ENCODE measurements around the gene MCM9. TPM values are rescaled to one million over a fixed set of nuclear protein-coding genes. Genes with fewer than 3 reads are reported as not detected.
"Not testable (repeated sequence)": the region's sequence is repeated elsewhere in the genome, so short reads cannot be mapped to it uniquely, and the experiment has no call there.

Gene MCM9
- total RNA-seq, 1 experiment from 2014 or later: 18.6 TPM

- Histone ChIP-seq H2AK5ac (ENCODE audit: insufficient read length, low read length) (no peak overlapping the region), H3K27ac (ENCODE audit: insufficient read length, low read depth, low read length) (no peak overlapping the region), H4K20me1 (ENCODE audit: control insufficient read depth, insufficient read depth, insufficient read length) (no peaks in the 10 kb centered on the region), H2BK15ac (ENCODE audit: low read depth, low read length) (no peak overlapping the region), H3K9ac (ENCODE audit: extremely low read depth, insufficient read length, low read length) (no peak overlapping the region), H2BK12ac (ENCODE audit: insufficient read length, low read depth, low read length) (no peak overlapping the region), H3K14ac (ENCODE audit: insufficient read depth, low read length) (no peak overlapping the region), H2BK120ac (ENCODE audit: low read depth, low read length, poor library complexity, severe bottlenecking) (no peak overlapping the region), H3K9me3 (ENCODE audit: control insufficient read depth, low read depth, low read length) (no peaks in the 10 kb centered on the region), H3K23ac (ENCODE audit: insufficient read length, low read depth, low read length) (no peak overlapping the region), H3K4ac (ENCODE audit: low read depth, low read length) (no peak overlapping the region), H4K8ac (replicated peaks; ENCODE audit: insufficient read length, low read depth, low read length) (no peak overlapping the region), H4K5ac (ENCODE audit: insufficient read length, low read depth, low read length) (no peak overlapping the region), H3K18ac (ENCODE audit: insufficient read length, low read depth, low read length) (no peak overlapping the region), H3K27me3 (ENCODE audit: insufficient read depth, low read length) (no peaks in the 10 kb centered on the region), H2AFZ (ENCODE audit: low read length) (no peak overlapping the region), H2BK20ac (ENCODE audit: low read depth, low read length, poor library complexity, severe bottlenecking) (no peak overlapping the region), H4K91ac (ENCODE audit: insufficient read length, low read depth, low read length) (no peak overlapping the region), H3K79me2 (ENCODE audit: insufficient read depth, low read length) (no peaks in the 10 kb centered on the region), H3T11ph (ENCODE audit: low read length) (no peak overlapping the region), H2BK5ac (ENCODE audit: insufficient read length, low read length) (no peak overlapping the region), H3K4me2 (ENCODE audit: insufficient read depth, insufficient read length, low read length) (no peak overlapping the region), H3K4me1 (ENCODE audit: insufficient read depth, low read length) (no peaks in the 10 kb centered on the region), H3K56ac (ENCODE audit: insufficient read length, low read depth, low read length) (no peak overlapping the region), H3K79me1 (ENCODE audit: insufficient read depth, low read depth, low read length, poor library complexity, severe bottlenecking) (no peaks in the 10 kb centered on the region), H3K23me2 (ENCODE audit: insufficient read length, low read depth, low read length, poor library complexity, severe bottlenecking) (no peaks in the 10 kb centered on the region)
- no peaks in the 10 kb centered on the region for H3K36me3 Mint-ChIP-seq (ENCODE audit: insufficient read depth in 1 of 3, low read depth in 3 of 3)
- no peaks in the 10 kb centered on the region; the same call in 1 of the 2 replicates for H3K27me3 Mint-ChIP-seq (ENCODE audit: low read depth)
- no peak overlapping the region; a peak in 1 of 7 replicates for H3K27ac Mint-ChIP-seq
- H3K9me3 Mint-ChIP-seq: no peaks in the 10 kb centered on the region
- no peak for TF ChIP-seq CTCF (conservative IDR thresholded peaks at IDR 0.05)
- WGBS (ENCODE audit: extremely low coverage, insufficient read length, low lambda C conversion rate): no CpG with 5 or more reads among the region's 3 CpGs
- H3K4me1 Mint-ChIP-seq: peaks cover 6 to 20% of the 10 kb centered on the region in 2 experiments
- no peak for DNase-seq
- H3K4me3 Mint-ChIP-seq: no peak overlapping the region
Observed at GRCh38 chr6:118768441-118768840, 166.5 kb downstream of the MCM9 start.

GRCh38 chr6:118765316-118765715 lies 169.6 kb downstream of the MCM9 start:
- not testable (repeated sequence) for H4K5ac ChIP-seq (ENCODE audit: insufficient read length, low read depth, low read length); H3K23ac ChIP-seq (ENCODE audit: insufficient read length, low read depth, low read length); H3K23me2 ChIP-seq (ENCODE audit: insufficient read length, low read depth, low read length, poor library complexity, severe bottlenecking); H2AK5ac ChIP-seq (ENCODE audit: insufficient read length, low read length); H2BK12ac ChIP-seq (ENCODE audit: insufficient read length, low read depth, low read length); H3T11ph ChIP-seq (ENCODE audit: low read length); H2AFZ ChIP-seq (ENCODE audit: low read length); H3K27me3 ChIP-seq (ENCODE audit: insufficient read depth, low read length); H3K4me2 ChIP-seq (ENCODE audit: insufficient read depth, insufficient read length, low read length); H3K4me3 Mint-ChIP-seq; H3K79me1 ChIP-seq (ENCODE audit: insufficient read depth, low read depth, low read length, poor library complexity, severe bottlenecking); H3K9me3 ChIP-seq (ENCODE audit: control insufficient read depth, low read depth, low read length); H3K9ac ChIP-seq (ENCODE audit: extremely low read depth, insufficient read length, low read length); H2BK20ac ChIP-seq (ENCODE audit: low read depth, low read length, poor library complexity, severe bottlenecking); H3K4ac ChIP-seq (ENCODE audit: low read depth, low read length); H2BK5ac ChIP-seq (ENCODE audit: insufficient read length, low read length); H3K4me1 ChIP-seq (ENCODE audit: insufficient read depth, low read length); H2BK15ac ChIP-seq (ENCODE audit: low read depth, low read length); H3K27ac ChIP-seq (ENCODE audit: insufficient read length, low read depth, low read length); H3K56ac ChIP-seq (ENCODE audit: insufficient read length, low read depth, low read length); H4K91ac ChIP-seq (ENCODE audit: insufficient read length, low read depth, low read length); H3K18ac ChIP-seq (ENCODE audit: insufficient read length, low read depth, low read length); H3K27me3 Mint-ChIP-seq (ENCODE audit: low read depth); H4K8ac ChIP-seq (replicated peaks; ENCODE audit: insufficient read length, low read depth, low read length); DNase-seq; H3K9me3 Mint-ChIP-seq; H4K20me1 ChIP-seq (ENCODE audit: control insufficient read depth, insufficient read depth, insufficient read length); H3K14ac ChIP-seq (ENCODE audit: insufficient read depth, low read length); H3K36me3 Mint-ChIP-seq (ENCODE audit: insufficient read depth in 1 of 3, low read depth in 3 of 3); H2BK120ac ChIP-seq (ENCODE audit: low read depth, low read length, poor library complexity, severe bottlenecking); H3K27ac Mint-ChIP-seq; H3K79me2 ChIP-seq (ENCODE audit: insufficient read depth, low read length)
- peaks cover 6 to 16% of the 10 kb centered on the region in 2 experiments for H3K4me1 Mint-ChIP-seq
- no CpG with 5 or more reads among the region's 2 CpGs for WGBS (ENCODE audit: extremely low coverage, insufficient read length, low lambda C conversion rate)

All from H9 (cell line).